AG08395 (cell line): ENCODE results near the gene GNE.
A peak's percentile ranks its signal among the peaks of the same experiment; 100 is the strongest.
"Not testable (repeated sequence)": the region's sequence is repeated elsewhere in the genome, so short reads cannot be mapped to it uniquely, and the experiment has no call there.

Experiments
- DNase-seq: peaks from one replicate; pipeline ENCODE4 v3.0.0; 2012; ENCODE audit warnings: mixed read lengths, low spot score

The GNE gene

GRCh38 chr9:36208521-36209253 lies 49.6 kb downstream of the GNE start:
- peak; percentile 33 for DNase-seq

GRCh38 chr9:36207546-36208012 lies 50.7 kb downstream of the GNE start:
- DNase-seq = peak; percentile 41

GRCh38 chr9:36207016-36207415 lies 51.2 kb downstream of the GNE start:
- peak; percentile 52 for DNase-seq

GRCh38 chr9:36204906-36205547 lies 53.2 kb downstream of the GNE start:
- DNase-seq = no peak

- no peak for DNase-seq
Observed at GRCh38 chr9:36194326-36195000, 63.8 kb downstream of the GNE start.

GRCh38 chr9:36193023-36193422 lies 65.2 kb downstream of the GNE start:
- DNase-seq = no peak

- DNase-seq = no peak
Observed at GRCh38 chr9:36192196-36192595, 66.1 kb downstream of the GNE start.

- no peak for DNase-seq
Observed at GRCh38 chr9:36191686-36192085, 66.6 kb downstream of the GNE start.

GRCh38 chr9:36191290-36191645 lies 67.0 kb downstream of the GNE start:
- no peak for DNase-seq

- peak; percentile 99 for DNase-seq
Observed at GRCh38 chr9:36190388-36191289, 67.6 kb downstream of the GNE start, which contains the start of gene CLTA. Gene CLTA, plus strand, starts transcription at chr9:36190921. Its CDS starts 136 bp downstream, at chr9:36191057.

GRCh38 chr9:36189976-36190375 lies 68.3 kb downstream of the GNE start:
- no peak for DNase-seq

GRCh38 chr9:36188212-36188611 lies 70.0 kb downstream of the GNE start:
- DNase-seq = no peak

GRCh38 chr9:36187414-36187813 lies 70.8 kb downstream of the GNE start:
- DNase-seq = peak; percentile 83

- DNase-seq = not testable (repeated sequence)
Observed at GRCh38 chr9:36180243-36180642, 78.0 kb downstream of the GNE start.

- DNase-seq = no peak
Observed at GRCh38 chr9:36177571-36177970, 80.7 kb downstream of the GNE start.

- not testable (repeated sequence) for DNase-seq
Observed at GRCh38 chr9:36176496-36176895, 81.8 kb downstream of the GNE start.

- DNase-seq = not testable (repeated sequence)
Observed at GRCh38 chr9:36175209-36175608, 83.0 kb downstream of the GNE start.

GRCh38 chr9:36174731-36175130 lies 83.5 kb downstream of the GNE start:
- DNase-seq = no peak

- DNase-seq = no peak
Observed at GRCh38 chr9:36174271-36174670, 84.0 kb downstream of the GNE start.

GRCh38 chr9:36173861-36174260 lies 84.4 kb downstream of the GNE start:
- DNase-seq = no peak

GRCh38 chr9:36170531-36170930 lies 87.7 kb downstream of the GNE start:
- DNase-seq = no peak

GRCh38 chr9:36169708-36170107 lies 88.5 kb downstream of the GNE start:
- DNase-seq = no peak
